HCT116 (cell line): ENCODE results near the gene KRT37. TPM values are rescaled to one million over a fixed set of nuclear protein-coding genes. Genes with fewer than 3 reads are reported as not detected.
"Not testable (repeated sequence)": the region's sequence is repeated elsewhere in the genome, so short reads cannot be mapped to it uniquely, and the experiment has no call there.

Experiments used
- ATAC-seq: fragments of 200-7000 bp; cut with Tn5 transposase; 2 replicates; pipeline ENCODE4 v1.9.1; 2020; ENCODE audit warnings: mild to moderate bottlenecking, moderate library complexity
- BruUV-seq: library from RNA; stranded (reverse); fragments of 400-500 nt; replicated peaks from 2 replicates; lab custom pipeline; 2021; lab: Mats Ljungman, UMichigan
- CTCF ChIA-PET: fragments of 300-600 bp; sonication (Branson Sonifier 250); formaldehyde crosslinking; loops from one replicate; lab custom pipeline; 2021; ENCODE audit warnings: antibody characterized with exemption; lab: Charles Lee
- POLR2A ChIA-PET: fragments of 300-600, 350-600 bp; sonication (Branson Sonifier 250); formaldehyde crosslinking; loops from one replicate; lab custom pipeline; 2021; ENCODE audit warnings: antibody characterized with exemption; lab: Charles Lee
- RAD21 ChIA-PET, 2 experiments: fragments of 300-600 bp; sonication (Branson Sonifier 250); formaldehyde crosslinking; loops; one replicate each; lab custom pipeline; 2023; ENCODE audit warnings: low total read pairs in 2 of 2; ENCODE audit not compliant: uncharacterized antibody in 2 of 2, unreplicated experiment in 2 of 2, low non-redundant PET in 1 of 2; lab: Charles Lee
- DNase-seq: peaks from one replicate; pipeline ENCODE4 v3.0.0-alpha.2; 2010; ENCODE audit warnings: low read depth, low spot score
- H2AFZ ChIP-seq: fragments of 200-600 bp; shearing (Covaris generic), sonication (generic); 2 replicates; pipeline ENCODE4 v1.6.1; 2017; ENCODE audit warnings: low read depth, mixed run types, mixed read lengths, antibody characterized with exemption, low read length; ENCODE audit not compliant: poor library complexity, severe bottlenecking
- H3K27ac ChIP-seq: 2 replicates; pipeline ENCODE4 v1.5.1; 2012; ENCODE audit warnings: low read depth, low read length
- H3K27me3 ChIP-seq: fragments of 200-600 bp; sonication (generic); 2 replicates; pipeline ENCODE4 v1.6.1; 2016; ENCODE audit warnings: mixed run types, low read length, mixed read lengths; ENCODE audit not compliant: insufficient read depth
- H3K36me3 ChIP-seq, 2 experiments: fragments of 200-500 bp in 1 of 2; fragments of 200-600 bp in 1 of 2; sonication (Bioruptor generic) in 1 of 2; sonication (generic) in 1 of 2; 2 replicates each; pipeline versions ENCODE4 v1.5.1 to v1.6.1; 2014 to 2016; ENCODE audit warnings: low read length in 2 of 2, inconsistent platforms in 1 of 2, mixed read lengths in 1 of 2, mixed run types in 1 of 2; ENCODE audit not compliant: insufficient read depth in 2 of 2, control insufficient read depth in 1 of 2
- H3K4me1 ChIP-seq, 2 experiments: fragments of 200-600 bp in 1 of 2; sonication (generic) in 1 of 2; 2 replicates each; pipeline versions ENCODE4 v1.5.1 to v1.6.1; 2012 to 2017; ENCODE audit warnings: low read length in 2 of 2, inconsistent platforms in 1 of 2, mild to moderate bottlenecking in 1 of 2, mixed read lengths in 1 of 2, mixed run types in 1 of 2, moderate library complexity in 1 of 2; ENCODE audit not compliant: insufficient read depth in 2 of 2, control insufficient read depth in 1 of 2
- H3K4me2 ChIP-seq: fragments of 200-600 bp; sonication (generic); 2 replicates; pipeline ENCODE4 v1.6.1; 2017; ENCODE audit warnings: mixed run types, low read length, mixed read lengths
- H3K4me3 ChIP-seq, 2 experiments: fragments of 200-600 bp in 1 of 2; sonication (generic) in 1 of 2; replicated peaks in 1 of 2; 2 replicates each; pipeline ENCODE4 v1.5.1; 2011 to 2016; ENCODE audit warnings: low read length in 2 of 2, control low read depth in 1 of 2, low read depth in 1 of 2, mild to moderate bottlenecking in 1 of 2, mixed read lengths in 1 of 2, mixed run types in 1 of 2
- H3K79me2 ChIP-seq: fragments of 200-600 bp; sonication (generic); 2 replicates; pipeline ENCODE4 v1.6.1; 2017; ENCODE audit warnings: mild to moderate bottlenecking, mixed run types, low read length, moderate library complexity, mixed read lengths; ENCODE audit not compliant: insufficient read depth
- H3K9ac ChIP-seq: fragments of 200-600 bp; sonication (generic); 2 replicates; pipeline ENCODE4 v1.6.1; 2016; ENCODE audit warnings: low read length, mixed read lengths
- H3K9me2 ChIP-seq: fragments of 200-600 bp; sonication (generic), shearing (Covaris generic); 2 replicates; pipeline ENCODE4 v1.6.1; 2017; ENCODE audit warnings: mixed run types, mild to moderate bottlenecking, moderate library complexity; ENCODE audit not compliant: insufficient read depth
- H3K9me3 ChIP-seq, 2 experiments: fragments of 200-500 bp in 1 of 2; fragments of 200-600 bp in 1 of 2; sonication (Bioruptor generic) in 1 of 2; sonication (generic) in 1 of 2; 2 replicates each; pipeline ENCODE4 v1.6.1; 2014 to 2017; ENCODE audit warnings: low read length in 2 of 2, mixed read lengths in 2 of 2, inconsistent platforms in 1 of 2, low read depth in 1 of 2, mild to moderate bottlenecking in 1 of 2, mixed run types in 1 of 2, moderate library complexity in 1 of 2; ENCODE audit not compliant: control insufficient read depth in 1 of 2, insufficient read depth in 1 of 2
- H4K20me1 ChIP-seq: fragments of 200-600 bp; sonication (generic), shearing (Covaris generic); 2 replicates; pipeline ENCODE4 v1.6.1; 2017; ENCODE audit warnings: mixed run types, mild to moderate bottlenecking, moderate library complexity; ENCODE audit not compliant: insufficient read depth
- EZH2phosphoT487 ChIP-seq: fragments of 200-600 bp; IDR thresholded peaks from 2 replicates; pipeline ENCODE4 v1.6.1; 2018; ENCODE audit warnings: antibody characterized with exemption, borderline replicate concordance
- POLR2A ChIP-seq: IDR thresholded peaks from 2 replicates; pipeline ENCODE4 v1.7.0; 2011; ENCODE audit warnings: borderline replicate concordance; ENCODE audit not compliant: insufficient read depth, insufficient read length; ENCODE audit errors: extremely low read depth
- REST ChIP-seq: IDR thresholded peaks from 2 replicates; pipeline ENCODE4 v1.6.1; 2012; ENCODE audit warnings: low read depth
- SIN3A ChIP-seq: IDR thresholded peaks from 2 replicates; pipeline ENCODE4 v1.6.1; 2012; ENCODE audit warnings: low read depth
- SRF ChIP-seq: IDR thresholded peaks from 2 replicates; pipeline ENCODE4 v1.6.1; 2012; ENCODE audit warnings: low read depth
- YY1 ChIP-seq: IDR thresholded peaks from 2 replicates; pipeline ENCODE4 v1.6.1; 2011; ENCODE audit warnings: low read length, low read depth, moderate library complexity, mild to moderate bottlenecking; ENCODE audit not compliant: insufficient replicate concordance; ENCODE audit errors: extremely low read depth
- ZFX ChIP-seq: fragments of 450-650 bp; IDR thresholded peaks from 2 replicates; pipeline ENCODE4 v1.6.1; 2017
- ZNF274 ChIP-seq: fragments of 200-500 bp; sonication (Bioruptor generic); IDR thresholded peaks from 2 replicates; pipeline ENCODE4 v1.6.1; 2014; ENCODE audit warnings: mild to moderate bottlenecking, low read depth, low read length, inconsistent platforms
- intact Hi-C: fragments of 100-400 bp; cut with micrococcal nuclease; formaldehyde crosslinking; loops from 2 replicates; pipeline ENCODE4 v1.10.0; 2022
- total RNA-seq: library from RNA; stranded (reverse); gene quantifications from one replicate; pipeline ENCODE4 v1.2.1, GENCODE V29; 2021; ENCODE audit not compliant: unreplicated experiment

KRT37 gene
- total RNA-seq, 1 experiment from 2014 or later = not detected

- no peak for TF ChIP-seq REST
- no peak for TF ChIP-seq POLR2A
- TF ChIP-seq EZH2phosphoT487 = no peak
- no peak for TF ChIP-seq SIN3A
- TF ChIP-seq ZNF274 = no peak
Measured at GRCh38 chr17:41396340-41396739, 28.0 kb downstream of the KRT37 start (continued).

- ChIA-PET CTCF (no interaction called here), POLR2A (no interaction called here), RAD21 (no interaction called here)
- intact Hi-C loops = no loop called here
- Histone ChIP-seq H3K4me1 (peaks cover 6 to 32% of the 10 kb centered on the region in 2 experiments; a peak in 3 of 4 replicates), H3K9me3 (peaks cover 0 to 5% of the 10 kb centered on the region in 2 experiments; a peak in 1 of 4 replicates), H3K27me3 (no peaks in the 10 kb centered on the region), H2AFZ (no peak overlapping the region), H3K9ac (no peak overlapping the region), H3K4me3 (no peak overlapping the region), H3K9me2 (no peaks in the 10 kb centered on the region), H3K79me2 (no peaks in the 10 kb centered on the region), H3K27ac (no peak overlapping the region), H3K36me3 (no peaks in the 10 kb centered on the region), H4K20me1 (no peaks in the 10 kb centered on the region), H3K4me2 (no peak overlapping the region)
- DNase-seq = no peak
- ATAC-seq = no peak
- no TSS peak for BruUV-seq
- TF ChIP-seq SIN3A (no peak), ZFX (no peak), YY1 (no peak), EZH2phosphoT487 (no peak), SRF (no peak)
Measured at GRCh38 chr17:41395611-41396010, 28.8 kb downstream of the KRT37 start.

- H3K4me2 ChIP-seq, H3K9me3 ChIP-seq, H2AFZ ChIP-seq, H3K27me3 ChIP-seq, H3K9me2 ChIP-seq, CTCF ChIA-PET, H3K9ac ChIP-seq, POLR2A ChIA-PET, H3K4me3 ChIP-seq, BruUV-seq, ATAC-seq, H3K36me3 ChIP-seq, H3K79me2 ChIP-seq, DNase-seq, H4K20me1 ChIP-seq, H3K27ac ChIP-seq, RAD21 ChIA-PET, intact Hi-C loops: not testable (repeated sequence)
- peaks cover 4 to 27% of the 10 kb centered on the region in 2 experiments; a peak in 3 of 4 replicates for H3K4me1 ChIP-seq
Measured at GRCh38 chr17:41395044-41395443, 29.3 kb downstream of the KRT37 start.
